DMS114 treated with DMSO at 0.1 percent for 48 hours (cell line): ENCODE measurements around the gene CCDC122.

ENCODE experiments used
- DNase-seq: peaks from one replicate; lab custom pipeline; 2025; ENCODE audit not compliant: unreplicated experiment; lab: John Stamatoyannopoulos, UW

Gene CCDC122

DNA sequence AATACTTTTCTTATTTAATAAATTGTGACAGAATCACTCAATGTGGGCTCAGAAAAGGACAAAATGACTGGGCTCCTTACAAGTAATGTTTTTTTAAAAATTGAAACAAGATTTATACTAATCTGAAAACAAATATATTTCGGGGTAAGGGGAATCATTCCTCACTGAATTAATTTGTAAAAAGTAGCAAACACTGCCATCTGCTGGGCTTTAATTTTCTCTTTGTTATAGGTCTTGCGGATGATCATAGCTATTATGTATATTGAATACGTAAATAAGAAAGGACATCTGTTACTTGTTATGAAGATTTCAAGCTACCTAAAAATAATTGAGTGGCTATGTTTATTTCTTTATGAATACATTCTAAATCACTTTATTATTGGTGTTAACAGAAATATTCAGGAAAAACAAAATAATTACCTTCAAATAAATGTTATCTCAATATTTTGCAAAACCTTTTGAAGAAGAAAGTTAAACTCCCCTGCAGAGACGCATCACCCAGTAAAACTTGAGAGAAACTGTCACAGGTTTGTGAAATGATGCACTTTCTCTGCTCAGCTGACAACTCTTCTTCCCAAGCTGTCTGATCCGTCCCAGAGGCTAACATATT is 75.0 kb downstream of the CCDC122 start:
- peak; percentile 53 for DNase-seq

DNA sequence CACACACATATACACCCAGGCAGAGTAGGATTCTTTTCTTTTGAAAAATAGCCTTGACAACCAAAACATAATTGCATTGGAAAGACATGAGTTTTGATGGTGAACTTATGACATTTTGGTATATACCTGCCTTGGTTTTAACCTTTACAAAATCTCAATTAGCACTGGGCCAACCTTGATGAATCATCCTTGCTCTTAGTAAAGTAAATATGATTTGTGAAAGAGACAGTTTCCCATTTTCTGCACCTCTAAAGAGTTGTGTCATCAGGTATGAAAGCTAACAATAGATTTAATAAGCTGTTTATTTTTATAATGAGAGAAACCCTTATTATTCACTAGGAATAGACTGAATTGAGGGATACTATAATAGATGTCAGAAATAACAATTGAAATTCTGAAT is 77.0 kb downstream of the CCDC122 start:
- no peak for DNase-seq

DNA sequence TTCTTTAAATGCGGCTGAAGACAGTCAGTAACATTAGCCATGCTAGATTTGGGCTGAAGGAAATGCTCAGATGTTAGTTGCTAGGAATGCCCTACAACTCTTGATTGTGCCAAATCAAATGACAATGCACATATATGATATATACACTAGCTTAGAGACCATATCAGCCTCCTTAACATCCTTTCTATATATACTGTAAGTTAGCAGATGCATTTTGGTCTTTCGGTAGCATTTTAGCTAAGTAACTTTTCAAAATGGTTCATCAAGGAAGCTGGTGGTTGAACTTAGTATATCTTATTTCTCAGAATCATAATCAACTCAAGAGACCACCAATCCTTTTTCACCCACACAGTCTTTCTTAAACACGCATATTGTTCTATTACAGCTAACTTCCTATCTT is 78.7 kb downstream of the CCDC122 start:
- no peak for DNase-seq

- no peak for DNase-seq
Observed at GRCh38 chr13:43799191-43799590, 80.3 kb downstream of the CCDC122 start.

DNA sequence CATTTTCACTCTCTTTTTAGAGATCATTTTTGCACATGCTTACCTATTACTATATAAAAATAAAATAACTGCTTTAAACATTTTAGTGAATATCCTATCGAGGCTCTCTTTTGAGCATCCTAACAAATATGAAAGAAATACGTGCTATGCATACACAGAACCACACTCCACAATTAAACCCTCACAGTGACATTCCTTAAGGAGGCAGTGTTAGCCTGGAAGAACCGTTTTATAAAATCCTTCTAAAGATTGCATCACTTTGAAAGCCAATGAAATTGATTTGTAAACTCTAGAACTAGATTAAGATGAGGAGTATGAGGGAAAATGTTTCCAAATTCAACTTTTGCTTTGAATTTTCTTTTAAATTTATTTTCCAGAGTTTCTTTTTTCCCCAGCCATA is 81.7 kb downstream of the CCDC122 start:
- DNase-seq = no peak

DNA sequence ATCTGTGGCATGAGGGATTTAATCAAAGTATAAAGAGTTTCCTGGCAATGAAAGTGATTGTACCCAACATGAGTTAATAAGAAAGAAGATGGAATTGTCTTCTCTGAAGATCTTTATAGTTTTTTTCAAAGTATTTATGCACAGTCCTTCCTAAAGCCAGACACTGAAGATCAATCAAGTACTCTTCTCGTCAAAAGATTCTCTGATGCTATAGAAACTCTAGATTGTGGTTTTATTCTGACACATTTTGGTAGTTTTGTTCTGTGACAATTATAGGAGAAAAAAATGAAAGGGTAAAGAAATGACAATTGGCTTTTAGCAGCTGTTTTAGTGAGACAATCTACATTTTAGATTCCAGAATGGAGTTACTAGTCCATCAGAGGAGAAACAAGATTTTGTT is 82.4 kb downstream of the CCDC122 start:
- DNase-seq = no peak

DNA sequence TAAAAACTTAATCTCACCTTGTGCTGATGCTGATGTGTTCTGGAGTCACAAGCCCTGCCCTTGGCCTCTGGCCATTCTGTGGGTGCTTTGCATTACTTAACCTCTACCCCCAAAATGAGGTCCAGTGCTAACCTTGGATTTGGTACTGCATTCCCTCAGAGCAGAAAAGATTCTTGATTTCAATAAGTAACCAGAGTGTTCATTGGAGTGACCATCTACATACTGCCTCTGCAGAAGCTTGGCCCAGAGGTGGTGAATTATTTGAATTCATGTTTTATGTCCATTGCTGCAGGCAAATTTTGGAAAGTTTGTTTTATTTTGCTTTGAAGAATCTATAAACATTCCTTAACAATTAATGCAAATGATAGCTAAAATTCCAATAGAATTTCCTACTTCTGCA is 85.1 kb downstream of the CCDC122 start:
- DNase-seq = no peak

- no peak for DNase-seq
Observed at GRCh38 chr13:43792076-43792881, 87.3 kb downstream of the CCDC122 start.

DNA sequence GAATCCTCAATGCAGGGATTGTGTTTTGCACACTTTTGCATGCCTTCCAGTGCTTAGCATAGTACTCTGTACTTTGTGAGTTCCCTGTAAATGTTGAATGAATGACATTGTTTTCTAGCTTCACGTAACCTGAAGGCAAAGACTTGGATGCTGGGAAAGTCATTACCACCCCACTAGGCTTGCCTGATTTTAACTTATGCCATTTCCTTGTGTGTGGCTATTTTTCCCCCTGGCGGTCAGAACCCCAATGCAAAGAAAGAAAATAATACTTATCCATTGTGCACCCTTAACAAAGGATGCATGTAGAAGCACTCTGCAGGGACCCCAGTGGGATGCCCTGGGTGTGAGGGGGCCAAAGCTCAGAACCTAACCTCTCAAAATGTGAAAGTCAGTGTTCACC is 91.5 kb downstream of the CCDC122 start:
- DNase-seq = no peak

GRCh38 chr13:43787518-43787891 is 92.0 kb downstream of the CCDC122 start:
- DNase-seq = no peak

- DNase-seq = peak; percentile 26
Observed at GRCh38 chr13:43786766-43787517, 92.6 kb downstream of the CCDC122 start, which contains the start of gene ENOX1. TSS of gene ENOX1 (minus strand) at chr13:43786972.

DNA sequence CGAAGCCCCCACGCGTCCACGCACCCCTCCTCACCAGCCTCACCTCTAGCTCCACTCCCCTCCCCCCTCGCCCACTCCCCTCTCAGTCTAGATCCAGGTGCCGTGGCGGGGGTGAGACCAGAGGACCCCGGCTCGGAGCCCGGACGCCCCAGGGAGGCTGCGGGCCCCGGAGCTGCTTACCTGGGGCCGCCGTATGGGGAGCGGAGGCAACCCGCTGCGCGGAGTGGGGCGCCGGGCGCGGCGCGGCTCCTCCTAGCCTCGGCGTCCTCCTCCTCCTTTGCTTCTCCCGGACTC is 93.1 kb downstream of the CCDC122 start:
- DNase-seq = no peak
